DMS114 treated with DMSO at 0.1 percent for 48 hours (cell line): ENCODE results near the gene DHX8.
"Not testable (repeated sequence)": the region's sequence is repeated elsewhere in the genome, so short reads cannot be mapped to it uniquely, and the experiment has no call there.

ENCODE experiments used
- DNase-seq: peaks from one replicate; lab custom pipeline; 2025; ENCODE audit not compliant: unreplicated experiment; lab: John Stamatoyannopoulos, UW

The DHX8 gene

DNA sequence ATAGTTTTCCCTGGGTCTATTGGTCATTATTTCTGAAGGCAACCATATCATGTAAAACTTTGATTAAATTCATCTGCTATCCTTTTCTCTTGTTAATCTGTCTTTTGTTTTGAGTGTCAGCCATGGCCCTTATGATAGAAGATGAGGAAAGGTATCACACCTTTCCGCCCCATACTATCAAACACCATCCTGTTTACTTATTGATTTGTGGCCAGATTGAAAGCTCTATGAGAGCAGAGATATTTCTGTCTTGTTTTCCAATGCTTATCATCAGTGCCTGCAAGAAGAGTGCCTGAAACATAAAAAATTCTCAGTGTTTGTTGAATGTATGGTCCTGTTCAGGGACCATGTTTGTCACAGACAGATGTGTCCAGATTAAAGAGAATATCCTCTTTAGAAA, 22.6 kb upstream of the DHX8 start:
- DNase-seq: no peak

DNA sequence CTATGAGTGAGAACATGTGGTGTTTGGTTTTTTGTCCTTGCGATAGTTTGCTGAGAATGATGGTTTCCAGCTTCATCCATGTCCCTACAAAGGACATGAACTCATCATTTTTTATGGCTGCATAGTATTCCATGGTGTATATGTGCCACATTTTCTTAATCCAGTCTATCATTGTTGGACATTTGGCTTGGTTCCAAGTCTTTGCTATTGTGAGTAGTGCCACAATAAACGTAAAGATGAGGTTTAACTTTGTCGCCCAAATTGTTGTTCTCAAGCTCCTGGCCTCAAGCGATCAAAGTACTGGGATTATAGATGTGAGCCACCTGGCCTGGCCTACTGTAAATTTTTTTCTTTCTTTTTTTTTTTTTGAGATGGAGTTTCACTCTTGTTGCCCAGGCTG, 21.2 kb upstream of the DHX8 start:
- not testable (repeated sequence) for DNase-seq

DNA sequence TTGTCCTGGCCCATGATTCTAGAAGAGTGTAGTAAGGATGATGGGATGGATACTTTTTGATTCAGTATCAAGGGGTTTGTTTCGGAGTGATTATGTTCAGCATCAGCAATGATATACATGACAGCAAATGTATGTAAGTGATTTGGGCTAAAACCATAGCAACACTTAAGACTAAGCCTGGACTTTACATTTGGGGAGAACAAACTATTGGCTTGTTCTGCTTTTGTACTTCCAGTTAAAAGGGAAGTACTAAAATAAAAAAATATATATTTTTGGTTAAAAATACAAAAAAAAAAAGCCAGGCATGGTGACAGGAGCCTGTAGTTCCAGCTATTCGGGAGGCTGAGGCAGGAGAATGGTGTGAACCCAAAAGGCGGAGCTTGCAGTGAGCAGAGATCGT, 20.5 kb upstream of the DHX8 start:
- DNase-seq: no peak

DNA sequence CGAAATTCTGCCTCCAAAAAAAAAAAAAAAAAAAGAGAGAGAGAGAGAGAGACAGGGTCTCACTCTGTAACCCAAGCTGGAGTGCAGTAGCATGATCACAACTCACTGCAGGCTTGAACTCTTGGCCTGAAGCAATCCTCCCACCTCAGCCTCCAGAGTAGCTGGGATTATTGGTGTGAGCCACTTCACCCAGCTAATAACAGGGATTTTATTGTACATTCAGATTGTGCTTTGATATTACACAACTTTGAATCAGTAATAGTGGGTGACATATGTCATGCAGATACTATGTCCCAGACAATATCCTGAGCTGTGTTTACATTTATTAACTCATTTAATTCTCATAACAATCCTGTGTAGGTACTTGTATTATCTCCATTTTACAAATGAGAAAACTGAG, 19.7 kb upstream of the DHX8 start:
- no peak for DNase-seq

DNA sequence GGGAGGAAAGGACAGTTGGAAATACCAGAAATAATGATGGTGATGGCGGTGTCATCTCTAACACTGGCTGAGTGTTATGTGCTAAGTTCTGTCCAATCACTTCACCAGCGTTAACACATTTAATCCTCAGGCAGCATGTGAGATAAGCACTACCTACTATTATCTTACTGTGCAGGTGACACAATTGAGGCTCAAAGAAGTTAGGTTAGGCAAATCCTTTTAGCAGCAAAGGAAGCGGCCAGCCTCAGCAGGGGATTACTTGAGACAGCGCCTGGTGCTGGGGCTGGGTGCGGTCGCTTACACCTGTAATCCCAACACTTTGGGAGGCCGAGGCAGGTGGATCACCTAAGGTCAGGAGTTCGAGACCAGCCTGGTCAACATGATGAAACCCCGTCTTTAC, 18.7 kb upstream of the DHX8 start:
- DNase-seq: no peak

DNA sequence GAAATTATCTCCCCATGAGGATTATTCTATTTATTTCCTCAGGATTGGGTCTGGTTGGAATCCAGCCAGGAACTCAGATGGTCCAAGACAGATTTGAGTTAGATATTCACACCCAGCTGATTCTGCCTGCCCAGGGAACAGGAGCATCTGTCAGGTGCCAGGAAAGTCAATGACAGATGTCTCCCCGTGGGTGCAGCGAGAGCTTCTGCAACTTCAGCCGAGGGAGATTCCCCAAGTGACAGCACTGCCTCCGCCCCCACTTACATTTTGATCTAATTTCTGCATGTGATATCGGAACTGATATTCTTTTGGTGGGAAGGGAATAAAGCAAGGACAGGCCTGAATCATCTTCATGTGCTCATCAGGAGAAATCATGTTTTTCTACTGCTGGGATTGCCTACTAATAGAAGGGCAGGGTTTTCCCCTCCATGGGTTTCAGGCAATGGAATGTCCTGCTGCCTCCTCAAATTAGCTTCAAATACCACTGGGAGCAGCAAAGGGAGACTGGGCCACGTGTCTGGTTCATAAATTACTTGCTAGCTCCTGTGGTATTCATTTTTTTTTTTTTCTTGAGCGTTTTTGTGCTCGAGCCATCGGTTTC, 15.7 kb upstream of the DHX8 start:
- DNase-seq: no peak

DNA sequence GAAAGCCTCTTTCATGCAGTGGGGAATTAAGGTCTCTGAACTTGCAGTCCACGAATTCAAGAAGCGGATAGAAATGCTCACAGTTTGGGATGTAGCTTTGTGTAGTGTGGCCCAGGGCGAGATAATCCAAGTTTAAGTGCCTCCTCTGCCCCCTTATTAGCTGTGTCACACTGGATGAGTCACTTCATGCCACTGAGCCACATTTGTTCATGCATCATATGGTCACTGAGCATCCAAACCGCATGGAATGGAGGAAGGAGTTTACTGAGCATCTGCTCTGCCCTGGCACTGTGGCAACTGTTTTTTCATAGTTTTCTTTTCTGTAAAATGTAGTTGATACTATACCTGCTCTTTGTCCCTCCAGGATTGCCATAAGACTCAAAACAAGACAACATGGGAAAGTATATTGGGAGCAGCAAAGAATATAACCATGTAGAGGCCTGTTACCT, 15.1 kb upstream of the DHX8 start:
- DNase-seq: no peak

DNA sequence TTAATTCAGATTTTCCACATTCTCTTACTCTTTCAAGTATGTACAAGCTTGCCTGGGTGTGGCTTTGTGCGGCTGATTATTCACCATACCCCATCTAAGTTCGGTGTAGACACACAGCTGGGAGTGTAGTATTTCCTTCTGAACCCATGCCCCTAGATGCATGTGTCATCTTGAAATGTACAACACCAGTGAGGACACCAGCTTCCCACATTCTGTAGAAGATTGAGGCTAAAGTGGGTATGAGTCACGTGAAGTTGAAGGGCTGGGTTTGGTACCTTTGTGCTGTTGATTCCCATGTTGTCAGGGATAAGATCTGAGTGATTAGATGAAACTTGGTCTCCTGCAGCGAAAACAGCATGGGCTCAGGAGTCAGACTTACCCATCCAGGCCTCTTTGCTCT, 14.6 kb upstream of the DHX8 start:
- DNase-seq: no peak

DNA sequence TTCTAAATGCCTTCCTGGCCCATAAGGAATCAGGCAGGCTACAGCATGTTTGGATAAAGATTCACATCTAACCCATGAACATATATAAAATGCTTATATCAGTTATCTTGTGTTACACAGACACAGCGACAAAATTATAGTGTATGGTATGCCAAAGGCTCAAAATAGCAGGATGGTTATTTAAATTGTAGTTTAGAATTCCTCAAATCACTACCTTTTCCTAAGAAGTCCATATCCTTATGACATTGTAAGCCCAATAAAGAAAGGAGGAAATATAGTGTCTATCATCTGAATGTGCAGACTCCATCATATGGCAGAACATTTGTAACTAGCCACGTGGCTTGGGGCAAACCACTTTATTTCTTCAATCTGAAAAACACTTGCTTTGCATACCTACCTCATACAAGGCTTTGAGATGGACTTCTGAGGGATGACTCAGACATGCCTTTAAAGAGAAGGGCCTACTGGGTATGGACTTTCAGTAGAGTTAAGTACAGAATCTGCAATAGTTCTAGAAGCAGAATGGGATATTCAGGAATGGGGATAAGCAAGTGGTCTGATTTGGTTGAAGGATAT, 12.1 kb upstream of the DHX8 start:
- DNase-seq: no peak

DNA sequence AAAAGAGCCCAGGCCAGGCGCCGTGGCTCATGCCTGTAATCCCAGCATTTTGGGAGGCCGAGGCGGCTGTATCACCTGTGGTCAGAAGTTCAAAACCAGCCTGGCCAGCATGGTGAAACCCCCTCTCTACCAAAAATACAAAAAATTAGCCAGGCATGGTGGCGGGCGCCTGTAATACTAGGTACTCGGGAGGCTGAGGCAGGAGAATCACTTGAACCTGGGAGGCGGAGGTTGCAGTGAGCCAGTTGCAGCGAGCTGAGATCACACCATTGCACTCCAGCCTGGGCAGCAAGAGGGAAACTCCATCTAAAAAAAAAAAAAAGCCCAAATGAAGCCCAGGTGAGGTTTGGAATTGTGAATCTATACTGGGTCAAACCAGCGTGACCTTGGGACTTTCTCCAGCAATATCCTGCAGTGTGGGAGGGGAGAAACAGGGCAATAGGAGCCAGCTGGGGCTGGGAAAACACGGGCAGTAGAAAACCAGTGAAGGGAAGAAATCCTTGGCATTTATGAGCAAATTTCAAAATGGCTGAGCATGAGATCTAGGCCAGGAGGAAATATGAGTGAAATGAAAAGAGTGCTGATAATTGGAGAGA, 8.2 kb upstream of the DHX8 start:
- no peak for DNase-seq

DNA sequence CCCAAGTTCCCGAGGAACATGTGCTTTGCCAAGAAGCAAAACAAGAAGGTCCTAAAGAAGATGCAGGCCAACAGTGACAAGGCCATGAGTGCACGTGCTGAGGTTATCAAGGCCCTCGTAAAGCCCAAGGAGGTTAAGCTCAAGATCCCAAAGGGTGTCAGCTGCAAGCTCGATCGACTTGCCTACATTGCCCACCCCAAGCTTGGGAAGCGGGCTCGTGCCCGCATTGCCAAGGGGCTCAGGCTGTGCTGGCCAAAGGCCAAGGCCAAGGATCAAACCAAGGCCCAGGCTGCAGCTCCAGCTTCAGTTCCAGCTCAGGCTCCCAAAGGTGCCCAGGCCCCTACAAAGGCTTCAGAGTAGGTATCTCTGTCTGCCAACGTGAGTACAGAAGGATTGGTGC, 7.5 kb upstream of the DHX8 start:
- DNase-seq: not testable (repeated sequence)

DNA sequence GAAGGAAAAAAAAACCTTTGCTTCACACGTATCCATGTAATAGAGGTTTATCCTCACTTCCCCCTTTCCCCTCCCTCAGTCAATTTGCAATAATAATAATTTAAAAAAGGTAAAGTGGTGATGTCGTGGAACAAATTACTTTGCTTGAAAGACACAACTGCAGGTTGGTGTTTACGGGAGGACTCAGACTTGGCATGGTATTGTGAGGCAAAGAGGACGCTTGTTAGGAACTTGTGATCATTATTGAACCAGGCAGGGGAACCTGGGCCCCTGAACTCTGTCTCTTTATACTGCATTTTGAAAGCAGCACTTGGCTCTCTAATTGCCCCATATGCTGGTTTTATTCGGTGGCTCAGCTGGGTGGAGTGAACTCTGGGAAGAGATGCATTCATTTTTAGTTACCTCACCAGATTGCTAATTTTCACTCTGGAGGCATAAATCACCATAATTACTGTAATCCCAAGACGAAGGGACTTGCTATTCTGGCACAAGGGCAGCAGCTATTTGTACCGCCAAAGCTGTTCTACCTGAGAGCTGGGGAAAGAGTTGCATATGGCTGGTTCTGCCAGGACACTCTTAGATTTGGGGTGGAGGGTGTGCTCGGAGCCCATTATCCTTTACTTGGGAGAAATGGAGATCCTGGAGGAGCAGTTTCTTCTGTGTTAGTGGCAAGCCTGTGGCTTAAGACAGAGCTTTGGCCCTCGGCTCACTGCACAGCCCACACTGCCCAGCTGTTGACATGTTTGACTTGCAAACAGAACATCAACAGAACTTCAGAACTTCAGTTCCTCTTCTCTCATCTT, 5.7 kb upstream of the DHX8 start:
- no peak for DNase-seq

DNA sequence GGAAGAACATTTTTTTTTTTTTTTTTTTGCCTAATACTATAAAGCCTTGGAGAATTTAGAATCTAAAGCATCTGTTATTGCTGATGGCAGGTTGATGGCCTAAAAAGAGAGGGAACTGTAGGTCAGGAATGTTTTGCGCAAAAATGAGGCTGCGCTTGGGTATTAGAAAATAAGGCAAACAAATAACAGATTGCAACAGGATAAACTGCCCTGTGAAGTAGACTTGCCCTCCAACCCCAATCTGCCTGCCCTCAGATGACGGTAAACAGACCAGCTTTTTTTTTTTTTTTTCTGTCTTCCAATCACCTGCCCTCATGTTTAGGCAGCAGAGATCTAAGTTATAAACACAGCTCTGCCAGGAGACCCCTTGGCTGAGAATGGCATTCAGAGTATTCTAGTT, 3.8 kb upstream of the DHX8 start:
- no peak for DNase-seq

DNA sequence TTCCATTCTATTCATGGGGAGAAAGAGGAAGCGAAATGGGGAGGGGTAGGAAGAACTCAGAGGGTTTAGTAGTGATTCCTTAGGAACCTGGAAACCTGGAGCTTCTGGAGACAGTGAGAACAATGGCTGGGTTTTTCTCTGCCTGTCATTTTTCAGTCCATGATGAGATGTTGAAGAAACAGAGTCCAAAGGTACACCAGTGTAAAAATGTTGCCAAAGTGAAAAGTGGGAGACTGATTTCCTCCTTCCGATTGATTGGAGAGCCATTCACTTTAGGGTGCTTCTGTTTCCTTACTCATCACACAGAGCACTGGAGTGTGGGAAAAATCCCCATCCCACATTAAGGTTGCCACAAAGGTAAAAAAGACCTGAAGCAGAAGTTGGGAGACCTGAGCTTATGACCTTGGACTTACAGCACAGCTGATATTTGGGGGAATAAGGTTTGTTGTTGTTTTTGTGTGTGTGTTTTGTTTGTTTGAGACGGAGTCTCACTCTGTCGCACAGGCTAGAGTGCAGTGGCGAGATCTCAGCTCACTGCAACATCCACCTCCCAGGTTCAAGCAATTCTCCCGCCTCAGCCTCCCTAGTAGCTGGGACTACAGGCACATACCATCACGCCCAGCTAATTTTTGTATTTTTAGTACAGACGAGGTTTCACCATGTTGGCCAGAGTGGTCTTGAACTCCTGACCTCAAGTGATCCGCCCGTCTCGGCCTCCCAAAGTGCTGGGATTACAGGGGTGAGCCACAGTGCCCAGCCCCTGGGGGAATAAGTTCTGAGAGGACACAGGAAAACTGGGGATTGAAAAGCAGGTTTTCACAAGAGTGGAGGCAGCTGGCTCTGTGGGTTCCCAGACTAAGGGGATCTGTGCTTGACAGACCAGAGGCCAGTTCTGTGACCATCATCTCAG, 1.4 kb upstream of the DHX8 start:
- no peak for DNase-seq

DNA sequence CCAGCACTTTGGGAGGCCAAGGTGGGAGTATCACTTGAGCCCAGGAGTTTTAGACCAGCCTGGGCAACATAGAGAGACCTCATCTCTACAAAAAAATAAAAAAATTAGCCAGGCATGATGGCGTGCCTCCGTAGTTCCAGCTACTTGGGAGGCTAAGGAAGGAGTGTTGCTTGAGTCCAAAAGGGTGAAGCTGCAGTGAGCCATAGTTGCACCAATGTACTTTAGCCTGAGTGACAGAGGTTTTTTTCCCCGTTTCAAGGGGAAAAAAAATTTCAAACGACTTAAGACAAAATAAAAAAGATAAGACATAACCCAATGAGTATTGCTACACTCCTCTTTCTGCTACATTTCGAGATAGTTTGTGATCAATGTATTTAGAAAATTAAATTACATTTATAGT, 6.8 kb downstream of the DHX8 start:
- no peak for DNase-seq

DNA sequence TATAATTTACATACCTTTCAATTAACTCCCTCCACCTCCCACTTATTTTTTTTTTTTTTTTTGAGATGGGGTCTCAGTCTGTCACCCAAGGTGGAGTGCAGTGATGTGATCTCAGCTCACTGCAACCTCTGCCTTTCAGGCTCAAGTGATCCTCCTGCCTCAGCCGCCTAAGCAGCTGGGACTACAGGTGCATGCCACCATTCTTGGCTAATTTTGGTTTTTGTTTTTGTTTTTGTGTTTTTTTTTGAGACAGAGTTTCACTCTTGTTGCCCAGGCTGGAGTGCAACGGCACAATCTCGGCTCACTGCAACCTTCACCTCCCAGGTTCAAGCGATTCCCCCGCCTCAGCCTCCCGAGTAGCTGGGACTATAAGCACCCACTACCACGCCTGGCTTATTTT, 25.7 kb downstream of the DHX8 start:
- not testable (repeated sequence) for DNase-seq

DNA sequence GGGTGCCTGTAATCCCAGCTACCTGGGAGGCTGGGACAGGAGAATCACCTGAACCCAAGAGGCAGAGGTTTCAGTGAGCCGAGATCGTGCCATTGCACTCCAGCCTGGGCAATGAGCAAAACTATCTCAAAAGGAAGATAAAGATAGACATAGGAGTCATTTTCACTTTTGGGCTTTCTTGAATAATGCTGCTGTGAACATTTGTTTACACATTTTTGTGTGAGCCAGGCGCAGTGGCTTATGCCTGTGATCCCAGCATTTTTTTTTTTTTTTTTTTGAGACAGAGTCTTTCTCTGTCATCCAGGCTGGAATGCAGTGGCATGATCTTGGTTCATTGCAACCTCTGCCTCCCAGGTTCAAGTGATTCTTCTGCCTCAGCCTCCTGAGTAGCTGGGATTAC, 27.4 kb downstream of the DHX8 start:
- not testable (repeated sequence) for DNase-seq

DNA sequence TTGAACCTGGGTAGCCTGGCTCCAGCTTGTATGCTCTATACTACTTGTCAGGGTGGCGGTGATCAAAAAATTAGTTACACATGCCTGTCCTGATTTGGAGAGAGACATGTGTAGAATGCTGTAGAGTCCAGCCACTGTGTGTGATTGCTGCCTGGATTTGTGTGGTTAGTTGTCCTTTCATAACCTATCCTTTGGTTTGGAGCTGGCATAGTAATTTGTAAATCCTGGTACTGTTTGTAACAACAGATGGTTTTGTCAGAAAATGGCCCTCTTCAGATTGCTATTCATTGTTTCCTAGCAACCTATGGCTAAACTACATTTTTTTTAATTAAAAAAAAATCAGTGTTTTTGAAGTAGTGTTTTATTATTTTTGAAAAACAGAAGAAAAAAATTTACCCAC, 31.9 kb downstream of the DHX8 start:
- DNase-seq: no peak

DNA sequence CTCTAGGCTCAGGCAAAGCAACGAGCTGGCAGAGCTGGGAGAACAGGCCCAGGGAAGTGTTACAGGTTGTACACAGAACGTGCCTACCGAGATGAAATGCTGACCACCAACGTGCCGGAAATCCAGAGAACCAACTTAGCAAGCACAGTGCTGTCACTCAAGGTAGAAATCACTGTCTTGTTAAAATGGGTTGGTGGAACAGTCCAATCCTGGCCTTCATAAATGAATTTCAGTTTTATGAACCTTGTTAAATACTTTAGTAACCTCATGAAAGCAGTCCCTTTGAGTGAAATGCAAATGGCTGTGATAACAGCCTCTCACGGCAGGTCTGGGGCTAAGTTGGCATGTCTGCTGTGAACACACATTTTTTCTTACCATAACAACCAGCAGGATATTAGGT, 33.4 kb downstream of the DHX8 start:
- DNase-seq: no peak

DNA sequence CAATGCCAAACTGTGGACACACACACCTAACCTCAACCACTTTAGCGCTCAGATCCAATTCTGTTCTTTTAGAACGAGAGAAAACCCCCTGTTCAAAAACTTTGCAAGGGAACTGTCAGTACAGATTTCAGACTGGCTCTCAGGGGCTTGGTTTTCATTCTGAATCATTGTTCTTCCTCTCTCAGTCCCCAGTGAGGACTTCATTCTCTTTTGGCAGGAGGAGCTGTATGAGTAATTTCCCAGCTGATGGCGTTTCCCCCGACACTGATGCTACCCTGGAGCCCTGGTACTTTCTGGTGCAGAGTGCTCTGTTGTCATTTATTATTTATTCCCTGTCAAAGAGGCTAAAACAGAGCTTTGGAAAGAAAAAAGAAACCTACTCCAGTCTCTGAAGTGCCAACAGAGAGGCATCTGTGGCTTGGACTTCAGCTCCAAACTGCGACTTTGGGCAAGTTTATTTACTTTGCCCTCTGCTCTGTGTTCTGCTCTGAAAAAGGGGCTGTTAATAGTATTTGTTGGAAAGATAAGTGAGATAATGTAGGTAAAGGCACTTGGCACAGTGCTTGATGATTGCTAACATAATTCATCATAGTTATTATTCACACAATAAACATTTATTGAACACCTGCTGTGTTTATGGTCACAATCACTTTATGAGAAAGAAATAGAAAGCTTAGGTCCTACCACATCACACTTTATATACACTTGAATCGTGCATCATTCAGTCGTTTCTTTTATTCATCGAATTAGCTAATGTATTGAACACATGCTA, 34.0 kb downstream of the DHX8 start:
- no peak for DNase-seq
